Trophoblast cell (in vitro differentiated cells and primary cell): ENCODE measurements around the gene OR2T35.

Source experiments
- DNase-seq, 2 donors: peaks; one replicate each; pipeline ENCODE4 v3.0.0-alpha.2; 2016
- H2AFZ ChIP-seq: 2 replicates; pipeline ENCODE4 v1.6.1; 2013; ENCODE audit warnings: low read length, moderate library complexity, mild to moderate bottlenecking; ENCODE audit not compliant: insufficient read depth, poor library complexity
- H2AK5ac ChIP-seq: 2 replicates; pipeline ENCODE4 v1.6.1; 2013; ENCODE audit warnings: mild to moderate bottlenecking, low read length
- H2BK120ac ChIP-seq: 2 replicates; pipeline ENCODE4 v1.6.1; 2013; ENCODE audit warnings: low read length, mild to moderate bottlenecking, moderate library complexity; ENCODE audit not compliant: insufficient read depth, poor library complexity
- H2BK12ac ChIP-seq: 2 replicates; pipeline ENCODE4 v1.6.1; 2013; ENCODE audit warnings: mild to moderate bottlenecking, low read length, moderate library complexity
- H2BK5ac ChIP-seq: 2 replicates; pipeline ENCODE4 v1.6.1; 2013; ENCODE audit warnings: low read length, low read depth, moderate library complexity, mild to moderate bottlenecking; ENCODE audit not compliant: poor library complexity
- H3K14ac ChIP-seq: 2 replicates; pipeline ENCODE4 v1.6.1; 2013; ENCODE audit warnings: mild to moderate bottlenecking, low read length
- H3K18ac ChIP-seq: 2 replicates; pipeline ENCODE4 v1.6.1; 2013; ENCODE audit warnings: mild to moderate bottlenecking, low read length
- H3K23ac ChIP-seq: 2 replicates; pipeline ENCODE4 v1.6.1; 2013; ENCODE audit warnings: low read length
- H3K27ac ChIP-seq: 2 replicates; pipeline ENCODE4 v1.5.1; 2013; ENCODE audit warnings: low read depth, mild to moderate bottlenecking, inconsistent platforms, low read length, moderate library complexity
- H3K27me3 ChIP-seq: 2 replicates; pipeline ENCODE4 v1.6.1; 2013; ENCODE audit warnings: inconsistent platforms, mild to moderate bottlenecking, low read length, moderate library complexity; ENCODE audit not compliant: insufficient read depth
- H3K36me3 ChIP-seq, 2 experiments: 1 replicate in 1 of 2; 2 replicates in 1 of 2; pipeline ENCODE4 v1.6.1; 2013; ENCODE audit warnings: low read length in 2 of 2, mild to moderate bottlenecking in 2 of 2, moderate library complexity in 1 of 2; ENCODE audit not compliant: insufficient read depth in 2 of 2, control insufficient read depth in 1 of 2
- H3K4ac ChIP-seq: 2 replicates; pipeline ENCODE4 v1.6.1; 2013; ENCODE audit warnings: low read depth, mild to moderate bottlenecking, low read length, moderate library complexity
- H3K4me1 ChIP-seq, 2 experiments: 1 replicate in 1 of 2; 2 replicates in 1 of 2; pipeline ENCODE4 v1.6.1; 2013; ENCODE audit warnings: low read length in 2 of 2, mild to moderate bottlenecking in 2 of 2, moderate library complexity in 1 of 2; ENCODE audit not compliant: insufficient read depth in 2 of 2, control insufficient read depth in 1 of 2
- H3K4me2 ChIP-seq: 2 replicates; pipeline ENCODE4 v1.6.1; 2013; ENCODE audit warnings: inconsistent platforms, mild to moderate bottlenecking, low read length, moderate library complexity
- H3K4me3 ChIP-seq: 2 replicates; pipeline ENCODE4 v1.5.1; 2013; ENCODE audit warnings: mild to moderate bottlenecking, low read depth, low read length, inconsistent platforms
- H3K79me1 ChIP-seq: one replicate; pipeline ENCODE4 v1.6.1; 2013; ENCODE audit warnings: low read length
- H3K79me2 ChIP-seq: 2 replicates; pipeline ENCODE4 v1.6.1; 2013; ENCODE audit warnings: low read length, mild to moderate bottlenecking; ENCODE audit not compliant: control insufficient read depth, insufficient read depth, poor library complexity
- H3K9ac ChIP-seq: 2 replicates; pipeline ENCODE4 v1.6.1; 2013; ENCODE audit warnings: mild to moderate bottlenecking, low read length
- H3K9me3 ChIP-seq: 2 replicates; pipeline ENCODE4 v1.6.1; 2013; ENCODE audit warnings: low read depth, mild to moderate bottlenecking, control low read depth, inconsistent platforms, low read length; ENCODE audit not compliant: insufficient read depth
- H4K12ac ChIP-seq: 2 replicates; pipeline ENCODE4 v1.6.1; 2013; ENCODE audit warnings: low read depth, mild to moderate bottlenecking, low read length, moderate library complexity
- H4K8ac ChIP-seq: 2 replicates; pipeline ENCODE4 v1.6.1; 2013; ENCODE audit warnings: low read depth, mild to moderate bottlenecking, low read length, moderate library complexity
- H4K91ac ChIP-seq: one replicate; pipeline ENCODE4 v1.6.1; 2013; ENCODE audit warnings: low read depth, mild to moderate bottlenecking, low read length, moderate library complexity
- WGBS: extraction: QIAGEN DNeasy Blood & Tissue Kit; methylation state at CpG from one replicate; pipeline ENCODE4 v1.1.7; 2013; ENCODE audit warnings: missing lambda C conversion rate; ENCODE audit not compliant: insufficient read length, insufficient coverage; ENCODE audit errors: extremely low coverage; 5-methylcytosine and 5-hydroxymethylcytosine counted together

Gene OR2T35

DNA sequence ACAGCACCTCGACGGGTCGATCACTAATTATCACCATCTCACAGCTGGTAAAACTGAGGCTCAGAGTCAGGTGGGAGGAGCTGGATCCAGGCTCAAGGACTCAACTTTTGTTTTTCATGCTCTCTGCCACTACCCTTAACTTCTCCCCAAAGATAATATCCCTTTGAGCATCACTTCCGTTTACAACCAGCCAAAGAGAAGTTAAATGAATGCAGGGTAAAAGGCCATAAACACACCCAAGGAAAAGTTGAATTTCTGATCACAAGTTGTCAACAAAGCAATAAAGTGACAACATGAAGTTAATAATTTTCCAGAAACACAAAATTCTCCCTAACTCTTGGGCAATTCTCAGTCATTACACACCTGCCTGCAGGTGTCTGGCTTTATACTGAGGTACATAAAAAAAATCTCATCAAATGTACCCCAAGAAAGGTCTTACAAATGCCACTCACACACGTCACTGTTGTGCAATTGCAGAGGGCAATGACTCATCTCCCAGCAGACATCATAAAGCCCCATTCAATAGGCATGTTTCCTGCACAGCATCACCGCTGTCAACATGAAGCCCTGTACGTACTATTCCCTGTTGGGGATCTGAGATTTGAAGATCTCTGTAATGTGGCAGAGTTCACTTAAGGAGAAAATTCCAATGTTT lies 13.6 kb downstream of the OR2T35 start:
- Histone ChIP-seq H3K79me1 (no peaks in the 10 kb centered on the region), H4K8ac (no peak overlapping the region), H3K9me3 (peaks cover 21% of the 10 kb centered on the region)

DNA sequence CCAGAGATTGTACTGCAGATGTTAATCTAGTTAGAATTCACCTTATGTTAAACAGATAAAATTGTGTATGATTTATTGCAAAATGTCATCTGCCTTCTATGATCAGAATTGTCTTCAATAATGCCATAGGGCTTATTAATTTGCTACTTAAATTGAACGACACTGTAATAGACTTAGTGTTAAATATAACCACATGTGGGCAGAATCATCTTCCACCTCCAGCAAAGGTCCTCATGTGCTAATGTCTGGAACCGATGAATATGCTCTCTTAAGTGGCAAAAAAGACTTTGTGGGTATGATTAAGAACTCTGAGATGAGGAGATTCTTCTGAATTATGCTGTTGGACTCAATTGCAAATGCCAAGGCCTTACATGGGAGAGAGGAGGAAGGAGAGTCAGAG lies 14.5 kb downstream of the OR2T35 start:
- H4K91ac ChIP-seq: no peak overlapping the region
- WGBS: no CpG with 5 or more reads among the region's 2 CpGs

More for the DNA sequence above, 13.6 kb downstream of the OR2T35 start:
- H3K36me3 ChIP-seq: no peaks in the 10 kb centered on the region
- H3K18ac ChIP-seq: no peak overlapping the region
- no peak overlapping the region for H2AFZ ChIP-seq
- no peak overlapping the region for H2BK120ac ChIP-seq
- whole genome bisulfite sequencing: no CpG with 5 or more reads among the region's 7 CpGs
- no peaks in the 10 kb centered on the region for H3K4me1 ChIP-seq
- H4K91ac ChIP-seq: no peak overlapping the region
- no peak overlapping the region for H3K9ac ChIP-seq
- H2BK5ac ChIP-seq: no peak overlapping the region
- H4K12ac ChIP-seq: no peak overlapping the region
- no peak overlapping the region for H3K4me3 ChIP-seq
- H3K4me2 ChIP-seq: no peak overlapping the region
- no peaks in the 10 kb centered on the region for H3K27me3 ChIP-seq
- no peak overlapping the region for H2BK12ac ChIP-seq
- H3K27ac ChIP-seq: no peak overlapping the region
- H2AK5ac ChIP-seq: no peak overlapping the region
- H3K23ac ChIP-seq: no peak overlapping the region
- no peaks in the 10 kb centered on the region for H3K79me2 ChIP-seq
- no peak overlapping the region for H3K4ac ChIP-seq
- H3K14ac ChIP-seq: no peak overlapping the region
- peak; percentile 25 to 34 for DNase-seq

DNA sequence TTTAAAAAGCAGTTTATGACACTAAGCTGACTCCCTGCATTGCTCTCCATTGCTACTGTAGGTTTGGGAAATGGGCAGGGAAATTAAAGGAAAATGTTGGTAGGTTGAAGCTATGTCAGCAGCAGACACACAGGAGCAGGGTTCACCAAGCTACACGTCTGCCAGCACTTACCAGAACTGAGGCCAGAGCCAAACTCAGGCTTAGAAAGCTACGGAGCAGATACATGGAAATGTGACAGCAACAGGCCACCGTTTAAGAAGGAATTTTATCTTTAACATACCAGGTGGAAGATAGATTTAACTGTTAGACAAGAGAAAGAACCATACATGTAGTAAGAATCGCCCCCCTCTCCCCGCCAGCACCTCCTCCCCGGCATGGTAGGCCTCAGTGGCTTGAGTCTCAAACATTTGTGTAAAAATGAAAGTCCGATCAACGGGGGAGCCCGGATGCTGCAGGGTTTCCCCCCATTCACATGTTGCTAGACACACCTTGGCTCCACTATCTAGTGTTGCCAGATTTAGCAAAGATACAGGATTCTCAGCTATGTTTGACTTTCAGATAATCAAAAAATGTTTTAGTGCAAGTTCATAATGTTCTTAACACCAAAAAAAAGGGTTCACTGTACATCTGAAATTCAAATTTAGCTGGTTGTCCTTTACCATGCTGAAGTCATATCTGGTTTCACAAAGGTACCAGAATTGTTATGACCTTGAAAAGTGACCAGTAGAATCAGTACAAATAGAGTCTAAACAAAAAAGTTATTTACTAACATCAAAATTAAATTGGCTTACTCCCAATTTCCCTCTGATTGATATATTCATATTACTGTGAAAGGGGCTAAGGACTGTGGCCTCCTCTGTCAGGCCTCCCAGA lies 16.9 kb downstream of the OR2T35 start:
- peak; percentile 33 to 62 for DNase-seq
- no peak overlapping the region for H3K4me2 ChIP-seq
- no CpG with 5 or more reads among the region's 9 CpGs for WGBS

More for the DNA sequence above, 14.5 kb downstream of the OR2T35 start:
- no peaks in the 10 kb centered on the region for H3K27me3 ChIP-seq
- H3K4ac ChIP-seq: no peak overlapping the region
- no peak overlapping the region for H2AK5ac ChIP-seq
- no peak overlapping the region for H2BK5ac ChIP-seq
- H4K8ac ChIP-seq: no peak overlapping the region
- H3K4me2 ChIP-seq: no peak overlapping the region
- H2BK12ac ChIP-seq: no peak overlapping the region
- H3K9me3 ChIP-seq: peaks cover 28% of the 10 kb centered on the region
- DNase-seq: no peak
- H3K4me3 ChIP-seq: no peak overlapping the region
- no peak overlapping the region for H3K27ac ChIP-seq
- H2AFZ ChIP-seq: no peak overlapping the region
- H3K14ac ChIP-seq: no peak overlapping the region
- no peak overlapping the region for H2BK120ac ChIP-seq
- no peak overlapping the region for H3K23ac ChIP-seq
- no peak overlapping the region for H4K12ac ChIP-seq
- H3K36me3 ChIP-seq: no peaks in the 10 kb centered on the region
- H3K9ac ChIP-seq: no peak overlapping the region
- no peaks in the 10 kb centered on the region for H3K79me1 ChIP-seq
- H3K18ac ChIP-seq: no peak overlapping the region
- H3K4me1 ChIP-seq: no peaks in the 10 kb centered on the region
- H3K79me2 ChIP-seq: no peaks in the 10 kb centered on the region

DNA sequence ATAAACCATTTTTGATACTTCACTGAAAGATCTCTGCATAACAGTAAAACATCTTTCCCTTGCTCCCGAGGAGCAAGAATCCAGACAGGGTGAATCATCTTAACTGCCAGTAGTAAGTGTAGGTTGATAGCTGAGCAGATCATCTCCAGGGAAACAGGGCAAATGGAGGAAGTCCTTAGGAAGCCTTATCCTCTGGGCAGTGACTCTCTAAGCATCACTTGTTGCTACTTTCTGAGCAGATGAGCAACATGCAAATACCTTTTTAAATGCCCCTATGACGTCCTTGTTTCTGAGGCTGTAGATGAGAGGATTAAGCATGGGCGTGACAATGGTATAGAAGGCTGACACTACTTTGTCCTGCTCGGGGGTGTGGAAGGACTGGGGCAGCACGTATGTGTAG lies 19.1 kb downstream of the OR2T35 start:
- Histone ChIP-seq H3K36me3 (no peaks in the 10 kb centered on the region), H3K79me1 (no peaks in the 10 kb centered on the region), H3K4ac (no peak overlapping the region), H3K4me2 (no peak overlapping the region), H3K18ac (no peak overlapping the region), H2BK120ac (no peak overlapping the region), H2AFZ (no peak overlapping the region), H3K9me3 (peaks cover 33% of the 10 kb centered on the region), H2BK12ac (no peak overlapping the region), H3K4me3 (no peak overlapping the region), H3K23ac (no peak overlapping the region), H3K79me2 (no peaks in the 10 kb centered on the region), H4K8ac (no peak overlapping the region), H4K12ac (no peak overlapping the region), H4K91ac (no peak overlapping the region), H3K9ac (no peak overlapping the region), H3K27ac (no peak overlapping the region), H2BK5ac (no peak overlapping the region), H3K27me3 (no peaks in the 10 kb centered on the region), H2AK5ac (no peak overlapping the region), H3K4me1 (no peaks in the 10 kb centered on the region), H3K14ac (no peak overlapping the region)
- no CpG with 5 or more reads among the region's 5 CpGs for WGBS
- DNase-seq: peak; percentile 86 to 87

More for the DNA sequence above, 16.9 kb downstream of the OR2T35 start:
- H2BK5ac ChIP-seq: no peak overlapping the region
- H3K9ac ChIP-seq: no peak overlapping the region
- no peak overlapping the region for H4K12ac ChIP-seq
- H2AK5ac ChIP-seq: no peak overlapping the region
- H3K36me3 ChIP-seq: no peaks in the 10 kb centered on the region
- no peak overlapping the region for H3K18ac ChIP-seq
- H3K14ac ChIP-seq: no peak overlapping the region
- H3K23ac ChIP-seq: no peak overlapping the region
- no peak overlapping the region for H2BK120ac ChIP-seq
- H3K4me1 ChIP-seq: no peaks in the 10 kb centered on the region
- peaks cover 31% of the 10 kb centered on the region for H3K9me3 ChIP-seq
- H4K8ac ChIP-seq: no peak overlapping the region
- H2AFZ ChIP-seq: no peak overlapping the region
- H3K79me2 ChIP-seq: no peaks in the 10 kb centered on the region
- no peaks in the 10 kb centered on the region for H3K27me3 ChIP-seq
- H3K4me3 ChIP-seq: no peak overlapping the region
- no peak overlapping the region for H2BK12ac ChIP-seq
- H3K79me1 ChIP-seq: no peaks in the 10 kb centered on the region
- no peak overlapping the region for H4K91ac ChIP-seq
- H3K4ac ChIP-seq: no peak overlapping the region
- H3K27ac ChIP-seq: no peak overlapping the region
